BE2C (cell line): ENCODE results near the gene SEMA6B.

Source experiments
- DNase-seq: peaks from one replicate; pipeline ENCODE4 v3.0.0-alpha.2; 2020
- H3K27me3 ChIP-seq: fragments of 250-450 bp; sonication (Bioruptor Pico); 2 replicates; pipeline ENCODE4 v1.5.1; 2020; ENCODE audit warnings: mild to moderate bottlenecking
- H3K36me3 ChIP-seq: fragments of 250-450 bp; sonication (Bioruptor Pico); 2 replicates; pipeline ENCODE4 v1.5.1; 2020; ENCODE audit warnings: mild to moderate bottlenecking
- H3K4me1 ChIP-seq: fragments of 250-450 bp; sonication (Bioruptor Pico); 2 replicates; pipeline ENCODE4 v1.5.1; 2020
- H3K4me3 ChIP-seq: 2 replicates; pipeline ENCODE4 v1.5.1; 2011; ENCODE audit warnings: low read depth, low read length
- H3K9me3 ChIP-seq: fragments of 250-450 bp; sonication (Bioruptor Pico); 2 replicates; pipeline ENCODE4 v1.5.1; 2020
- TF ChIP-seq, protein P1 (sequence below): IDR thresholded peaks from 2 replicates; pipeline ENCODE4 v1.5.1; 2012; ENCODE audit warnings: mild to moderate bottlenecking, low read depth, low read length

Gene SEMA6B

DNA sequence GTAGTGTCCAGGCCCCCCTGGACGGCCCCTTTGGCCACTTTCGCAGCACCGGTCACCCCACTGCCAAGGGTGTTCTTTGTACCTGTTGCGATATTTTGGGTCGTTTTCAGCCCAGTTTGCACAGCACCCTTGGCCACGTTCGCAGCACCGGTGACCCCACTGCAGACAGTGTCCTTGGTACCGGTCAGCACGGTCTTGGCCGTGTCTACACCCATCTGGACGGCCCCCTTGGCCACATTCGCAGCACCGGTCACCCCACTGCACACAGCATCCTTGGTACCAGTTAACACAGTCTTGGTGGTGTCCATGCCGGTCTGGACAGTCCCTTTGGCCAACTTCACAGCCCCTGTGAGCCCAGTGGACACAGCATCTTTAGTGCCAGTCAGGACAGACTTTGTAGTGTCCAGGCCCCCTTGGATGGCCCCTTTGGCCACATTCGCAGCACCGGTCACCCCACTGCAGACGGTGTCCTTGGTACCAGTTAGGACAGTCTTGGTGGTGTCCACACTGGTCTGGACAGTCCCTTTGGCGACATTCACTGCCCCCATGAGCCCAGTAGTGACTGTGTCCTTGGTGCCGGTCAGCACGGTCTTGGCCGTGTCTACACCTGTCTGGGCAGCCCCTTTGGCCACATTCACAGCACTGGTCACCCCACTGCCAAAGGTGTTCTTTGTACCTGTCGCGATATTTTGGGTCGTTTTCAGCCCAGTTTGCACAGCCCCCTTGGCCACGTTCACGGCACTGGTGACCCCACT, 48.0 kb downstream of the SEMA6B start:
- TF ChIP-seq, protein P1, sequence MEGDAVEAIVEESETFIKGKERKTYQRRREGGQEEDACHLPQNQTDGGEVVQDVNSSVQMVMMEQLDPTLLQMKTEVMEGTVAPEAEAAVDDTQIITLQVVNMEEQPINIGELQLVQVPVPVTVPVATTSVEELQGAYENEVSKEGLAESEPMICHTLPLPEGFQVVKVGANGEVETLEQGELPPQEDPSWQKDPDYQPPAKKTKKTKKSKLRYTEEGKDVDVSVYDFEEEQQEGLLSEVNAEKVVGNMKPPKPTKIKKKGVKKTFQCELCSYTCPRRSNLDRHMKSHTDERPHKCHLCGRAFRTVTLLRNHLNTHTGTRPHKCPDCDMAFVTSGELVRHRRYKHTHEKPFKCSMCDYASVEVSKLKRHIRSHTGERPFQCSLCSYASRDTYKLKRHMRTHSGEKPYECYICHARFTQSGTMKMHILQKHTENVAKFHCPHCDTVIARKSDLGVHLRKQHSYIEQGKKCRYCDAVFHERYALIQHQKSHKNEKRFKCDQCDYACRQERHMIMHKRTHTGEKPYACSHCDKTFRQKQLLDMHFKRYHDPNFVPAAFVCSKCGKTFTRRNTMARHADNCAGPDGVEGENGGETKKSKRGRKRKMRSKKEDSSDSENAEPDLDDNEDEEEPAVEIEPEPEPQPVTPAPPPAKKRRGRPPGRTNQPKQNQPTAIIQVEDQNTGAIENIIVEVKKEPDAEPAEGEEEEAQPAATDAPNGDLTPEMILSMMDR: no peak
- H3K4me3 ChIP-seq: no peak overlapping the region
- no peak for DNase-seq
- H3K9me3 ChIP-seq: no peaks in the 10 kb centered on the region
- no peaks in the 10 kb centered on the region for H3K36me3 ChIP-seq
- H3K27me3 ChIP-seq: no peaks in the 10 kb centered on the region
- no peaks in the 10 kb centered on the region for H3K4me1 ChIP-seq

DNA sequence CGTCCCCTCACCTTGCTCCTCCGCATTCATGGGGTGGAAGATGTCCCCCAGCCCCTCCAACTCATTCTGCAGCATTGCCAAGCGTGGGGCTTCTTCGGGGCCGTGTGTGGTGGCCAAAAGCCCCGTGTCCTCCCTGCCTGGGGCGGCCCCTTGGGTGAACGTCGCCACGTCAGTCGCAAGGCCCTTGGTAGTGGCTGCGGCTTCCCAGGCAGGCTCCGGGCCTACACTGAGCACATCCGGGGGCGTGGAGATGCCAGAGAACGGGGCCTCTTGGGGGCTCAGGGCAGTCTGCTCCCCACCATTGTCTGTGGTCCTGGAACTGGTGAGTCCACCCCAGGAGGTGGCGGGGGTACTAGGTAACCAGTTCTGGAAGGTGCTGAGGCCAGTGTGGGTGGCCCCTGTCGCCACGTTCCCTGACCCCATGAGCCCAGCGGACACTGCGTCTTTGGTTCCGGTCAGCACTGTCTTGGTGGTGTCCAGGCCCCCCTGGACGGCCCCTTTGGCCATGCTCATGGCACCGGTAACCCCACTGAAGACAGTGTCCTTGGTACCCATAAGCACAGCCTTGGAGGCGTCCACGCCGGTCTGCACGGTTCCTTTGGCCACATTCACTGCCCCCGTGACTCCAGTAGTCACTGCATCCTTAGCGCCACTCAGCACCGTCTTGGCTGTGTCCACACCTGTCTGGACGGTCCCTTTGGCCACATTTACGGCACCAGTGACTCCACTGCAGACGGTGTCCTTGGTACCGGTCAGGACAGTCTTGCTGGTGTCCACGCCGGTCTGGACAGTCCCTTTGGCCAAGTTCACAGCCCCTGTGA, 48.8 kb downstream of the SEMA6B start:
- TF ChIP-seq, protein P1: no peak
- Histone ChIP-seq H3K27me3 (no peaks in the 10 kb centered on the region), H3K4me3 (no peak overlapping the region), H3K4me1 (no peaks in the 10 kb centered on the region), H3K36me3 (no peaks in the 10 kb centered on the region), H3K9me3 (no peaks in the 10 kb centered on the region)
- no peak for DNase-seq

DNA sequence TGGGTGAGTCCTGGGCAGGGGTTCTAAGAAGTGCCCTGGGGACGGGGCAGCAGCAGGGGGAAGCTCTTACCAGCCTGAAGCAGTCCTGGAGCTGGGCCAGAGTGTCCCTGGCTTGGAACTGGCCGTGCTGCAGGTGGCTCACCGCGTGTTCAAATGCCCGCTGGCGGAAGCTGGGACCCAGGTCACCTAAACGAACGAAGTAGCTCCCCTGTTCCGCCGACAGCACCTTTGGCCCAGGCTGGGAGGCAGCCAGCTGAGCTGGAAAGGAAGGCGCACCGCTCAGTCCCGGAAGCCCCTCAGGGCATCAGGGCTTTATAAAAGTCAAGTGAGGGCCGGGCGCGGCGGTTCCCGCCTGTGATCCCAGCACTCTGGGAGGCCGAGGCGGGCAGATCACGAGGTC, 50.8 kb downstream of the SEMA6B start:
- Histone ChIP-seq H3K4me1 (no peaks in the 10 kb centered on the region), H3K9me3 (no peaks in the 10 kb centered on the region)
- TF ChIP-seq, protein P1: no peak

DNA sequence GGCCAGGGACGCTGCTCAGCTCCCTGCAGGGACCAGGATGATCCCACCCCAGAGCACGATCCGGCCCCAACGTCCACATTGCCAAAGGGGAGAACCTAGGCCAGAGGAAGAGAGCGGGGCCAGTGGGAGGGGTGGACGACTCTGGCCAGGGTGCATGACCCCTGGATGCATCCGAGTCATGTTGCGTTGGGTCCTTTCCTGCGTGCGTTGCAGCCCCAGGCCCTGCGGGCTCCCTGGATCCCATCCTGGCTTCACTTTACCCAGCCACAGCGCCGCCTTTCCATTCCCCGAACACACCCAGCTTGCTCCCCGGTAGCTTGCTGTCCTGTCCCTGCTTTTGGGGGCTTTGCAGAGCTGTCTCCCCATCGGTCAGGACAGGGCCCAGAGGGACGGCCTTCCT, 51.7 kb downstream of the SEMA6B start:
- no peaks in the 10 kb centered on the region for H3K4me1 ChIP-seq
- H3K9me3 ChIP-seq: no peaks in the 10 kb centered on the region
- H3K27me3 ChIP-seq: no peaks in the 10 kb centered on the region
- H3K36me3 ChIP-seq: peaks cover 6% of the 10 kb centered on the region
- no peak overlapping the region for H3K4me3 ChIP-seq
- DNase-seq: no peak
- TF ChIP-seq, protein P1: no peak

More for the DNA sequence above, 50.8 kb downstream of the SEMA6B start:
- peaks cover 6% of the 10 kb centered on the region for H3K36me3 ChIP-seq
- H3K27me3 ChIP-seq: no peaks in the 10 kb centered on the region
- peak; percentile 55 for DNase-seq
- H3K4me3 ChIP-seq: no peak overlapping the region

GRCh38 chr19:4507150-4507452, 52.4 kb downstream of the SEMA6B start:
- no peak overlapping the region for H3K4me3 ChIP-seq
- H3K27me3 ChIP-seq: no peaks in the 10 kb centered on the region
- H3K36me3 ChIP-seq: peaks cover 12% of the 10 kb centered on the region
- H3K9me3 ChIP-seq: no peaks in the 10 kb centered on the region
- TF ChIP-seq, protein P1: no peak
- no peaks in the 10 kb centered on the region for H3K4me1 ChIP-seq
- DNase-seq: no peak
